Measurements from ENCODE around the gene FRMD1.

- TF ChIP-seq POLR2A (IDR thresholded peaks at IDR 0.05; ENCODE audit: low read length) (no peak), GATA1 (IDR thresholded peaks at IDR 0.05; ENCODE audit: low read depth, low read length) (no peak)
Measured at GRCh38 chr6:168128006-168128630, 49.1 kb upstream of the FRMD1 start.
